Measurements from ENCODE around the gene TNRC18.

TNRC18 gene

GRCh38 chr7:5435291-5436002 lies 11.8 kb upstream of the TNRC18 start:
- Histone ChIP-seq H3K27me3 (replicated peaks; ENCODE audit: control insufficient read depth, insufficient read depth, low read length) (no peaks in the 10 kb centered on the region), H3K9ac (ENCODE audit: low read length) (no peak overlapping the region), H3K9me3 (ENCODE audit: control insufficient read depth, low read length) (peaks cover 9% of the 10 kb centered on the region), H3K36me3 (ENCODE audit: control insufficient read depth, insufficient read depth, low read length, severe bottlenecking) (peaks cover 8% of the 10 kb centered on the region), H3K4me3 (ENCODE audit: low read length) (no peak overlapping the region), H3K4me1 (ENCODE audit: control insufficient read depth, insufficient read depth, low read length) (peaks cover 2% of the 10 kb centered on the region)
- no peak for DNase-seq (ENCODE audit: low read depth)

DNA sequence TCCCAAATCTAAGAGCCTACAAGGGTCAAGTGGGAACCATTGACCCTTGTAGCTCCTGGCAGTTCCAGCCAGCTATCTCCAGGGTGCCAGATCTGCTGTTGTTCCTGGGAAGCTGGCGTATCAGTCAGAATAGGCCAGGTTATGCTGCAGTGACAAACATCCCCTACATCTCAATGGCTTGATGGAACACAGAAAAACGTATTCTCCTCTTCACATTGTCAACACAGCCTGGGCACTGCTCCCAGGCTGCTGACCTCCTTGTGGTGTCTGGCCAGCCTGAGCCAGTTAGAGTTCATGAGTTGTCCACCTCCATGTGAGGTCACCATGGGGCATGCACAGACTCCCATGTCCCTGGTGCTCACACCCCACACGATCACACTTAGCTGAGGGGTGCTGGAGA lies 9.5 kb upstream of the TNRC18 start:
- Histone ChIP-seq H3K4me3 (ENCODE audit: low read length) (no peak overlapping the region), H3K9me3 (ENCODE audit: control insufficient read depth, low read length) (peaks cover 9% of the 10 kb centered on the region), H3K27me3 (replicated peaks; ENCODE audit: control insufficient read depth, insufficient read depth, low read length) (no peaks in the 10 kb centered on the region), H3K9ac (ENCODE audit: low read length) (no peak overlapping the region), H3K4me1 (ENCODE audit: control insufficient read depth, insufficient read depth, low read length) (peaks cover 10% of the 10 kb centered on the region), H3K36me3 (ENCODE audit: control insufficient read depth, insufficient read depth, low read length, severe bottlenecking) (peaks cover 8% of the 10 kb centered on the region)
- no peak for DNase-seq (ENCODE audit: low read depth)

DNA sequence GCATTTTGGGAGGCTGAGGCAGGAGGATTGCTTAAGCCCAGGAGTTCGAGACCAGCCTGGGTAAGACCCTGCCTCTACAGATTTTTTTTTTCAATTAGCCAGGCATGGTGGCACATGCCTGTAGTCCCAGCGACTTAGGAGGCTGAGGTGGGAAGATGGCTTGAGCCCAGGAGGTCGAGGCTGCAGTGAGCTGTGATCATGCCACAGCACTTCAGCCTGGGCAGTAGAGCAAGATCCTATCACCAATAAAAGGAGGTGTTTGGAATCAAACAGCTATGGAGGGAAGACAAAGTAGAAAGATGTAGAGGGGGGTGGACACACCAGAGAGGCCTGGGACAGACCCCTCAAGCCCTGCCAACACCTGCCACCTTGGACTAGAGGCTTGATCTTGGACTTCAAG lies 9.1 kb upstream of the TNRC18 start:
- Histone ChIP-seq H3K4me3 (ENCODE audit: low read length) (no peak overlapping the region), H3K4me1 (ENCODE audit: control insufficient read depth, insufficient read depth, low read length) (peaks cover 10% of the 10 kb centered on the region), H3K27me3 (replicated peaks; ENCODE audit: control insufficient read depth, insufficient read depth, low read length) (no peaks in the 10 kb centered on the region), H3K36me3 (ENCODE audit: control insufficient read depth, insufficient read depth, low read length, severe bottlenecking) (peaks cover 8% of the 10 kb centered on the region), H3K9ac (ENCODE audit: low read length) (no peak overlapping the region), H3K9me3 (ENCODE audit: control insufficient read depth, low read length) (peaks cover 5% of the 10 kb centered on the region)
- DNase-seq (ENCODE audit: low read depth): no peak

DNA sequence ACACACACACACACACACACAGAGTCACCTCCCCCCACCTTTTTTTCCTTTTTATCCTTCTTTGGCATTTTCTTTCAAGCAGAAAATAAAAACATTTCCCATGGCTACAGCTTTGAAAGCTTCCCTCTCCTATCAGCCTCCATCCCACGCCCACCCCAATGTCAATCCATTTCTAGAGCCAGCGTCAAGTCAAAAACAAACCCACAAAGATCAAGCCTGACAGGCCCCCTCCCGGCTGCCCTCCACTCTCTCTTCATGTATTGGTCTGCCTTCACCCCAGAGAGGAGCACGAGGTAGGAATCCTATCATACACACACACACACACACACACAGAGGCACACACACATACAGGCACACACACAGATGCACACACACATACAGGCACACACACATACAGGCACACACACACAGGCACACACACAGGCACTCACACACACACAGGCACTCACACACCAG lies 8.0 kb upstream of the TNRC18 start:
- Histone ChIP-seq H3K9ac (ENCODE audit: low read length) (no peak overlapping the region), H3K36me3 (ENCODE audit: control insufficient read depth, insufficient read depth, low read length, severe bottlenecking) (peaks cover 8% of the 10 kb centered on the region), H3K4me3 (ENCODE audit: low read length) (no peak overlapping the region), H3K27me3 (replicated peaks; ENCODE audit: control insufficient read depth, insufficient read depth, low read length) (no peaks in the 10 kb centered on the region), H3K4me1 (ENCODE audit: control insufficient read depth, insufficient read depth, low read length) (peaks cover 10% of the 10 kb centered on the region), H3K9me3 (ENCODE audit: control insufficient read depth, low read length) (no peaks in the 10 kb centered on the region)
- no peak for DNase-seq (ENCODE audit: low read depth)

GRCh38 chr7:5430612-5430947 lies 6.9 kb upstream of the TNRC18 start:
- no peaks in the 10 kb centered on the region for H3K27me3 ChIP-seq (replicated peaks; ENCODE audit: control insufficient read depth, insufficient read depth, low read length)
- peak overlapping the region; percentile 95 for H3K4me3 ChIP-seq (ENCODE audit: low read length)

GRCh38 chr7:5429857-5430611 lies 6.4 kb upstream of the TNRC18 start:
- DNase-seq (ENCODE audit: low read depth): peak; percentile 68
- H3K27me3 ChIP-seq (replicated peaks; ENCODE audit: control insufficient read depth, insufficient read depth, low read length): no peaks in the 10 kb centered on the region
- H3K9ac ChIP-seq (ENCODE audit: low read length): peak overlapping the region; percentile 100
- H3K9me3 ChIP-seq (ENCODE audit: control insufficient read depth, low read length): no peaks in the 10 kb centered on the region
- peak overlapping the region; percentile 95 for H3K4me3 ChIP-seq (ENCODE audit: low read length)
- H3K4me1 ChIP-seq (ENCODE audit: control insufficient read depth, insufficient read depth, low read length): peaks cover 10% of the 10 kb centered on the region
- H3K36me3 ChIP-seq (ENCODE audit: control insufficient read depth, insufficient read depth, low read length, severe bottlenecking): peaks cover 8% of the 10 kb centered on the region

More at GRCh38 chr7:5430612-5430947, 6.9 kb upstream of the TNRC18 start:
- DNase-seq (ENCODE audit: low read depth): no peak
- peaks cover 8% of the 10 kb centered on the region for H3K36me3 ChIP-seq (ENCODE audit: control insufficient read depth, insufficient read depth, low read length, severe bottlenecking)
- H3K4me1 ChIP-seq (ENCODE audit: control insufficient read depth, insufficient read depth, low read length): peaks cover 10% of the 10 kb centered on the region
- H3K9ac ChIP-seq (ENCODE audit: low read length): peak overlapping the region; percentile 100
- no peaks in the 10 kb centered on the region for H3K9me3 ChIP-seq (ENCODE audit: control insufficient read depth, low read length)

GRCh38 chr7:5429253-5429856 lies 5.7 kb upstream of the TNRC18 start:
- peak overlapping the region; percentile 95 for H3K4me3 ChIP-seq (ENCODE audit: low read length)
- H3K9me3 ChIP-seq (ENCODE audit: control insufficient read depth, low read length): no peaks in the 10 kb centered on the region
- H3K27me3 ChIP-seq (replicated peaks; ENCODE audit: control insufficient read depth, insufficient read depth, low read length): no peaks in the 10 kb centered on the region
- DNase-seq (ENCODE audit: low read depth): peak; percentile 63
- H3K9ac ChIP-seq (ENCODE audit: low read length): peak overlapping the region; percentile 100
- H3K36me3 ChIP-seq (ENCODE audit: control insufficient read depth, insufficient read depth, low read length, severe bottlenecking): peaks cover 8% of the 10 kb centered on the region
- H3K4me1 ChIP-seq (ENCODE audit: control insufficient read depth, insufficient read depth, low read length): peaks cover 10% of the 10 kb centered on the region

- no peaks in the 10 kb centered on the region for H3K9me3 ChIP-seq (ENCODE audit: control insufficient read depth, low read length)
- H3K27me3 ChIP-seq (replicated peaks; ENCODE audit: control insufficient read depth, insufficient read depth, low read length): no peaks in the 10 kb centered on the region
- peak overlapping the region; percentile 95 for H3K4me3 ChIP-seq (ENCODE audit: low read length)
- H3K9ac ChIP-seq (ENCODE audit: low read length): peak overlapping the region; percentile 100
- peaks cover 10% of the 10 kb centered on the region for H3K4me1 ChIP-seq (ENCODE audit: control insufficient read depth, insufficient read depth, low read length)
- peak; percentile 89 for DNase-seq (ENCODE audit: low read depth)
- H3K36me3 ChIP-seq (ENCODE audit: control insufficient read depth, insufficient read depth, low read length, severe bottlenecking): peaks cover 8% of the 10 kb centered on the region
Observed at GRCh38 chr7:5428478-5429252, 5.0 kb upstream of the TNRC18 start.

DNA sequence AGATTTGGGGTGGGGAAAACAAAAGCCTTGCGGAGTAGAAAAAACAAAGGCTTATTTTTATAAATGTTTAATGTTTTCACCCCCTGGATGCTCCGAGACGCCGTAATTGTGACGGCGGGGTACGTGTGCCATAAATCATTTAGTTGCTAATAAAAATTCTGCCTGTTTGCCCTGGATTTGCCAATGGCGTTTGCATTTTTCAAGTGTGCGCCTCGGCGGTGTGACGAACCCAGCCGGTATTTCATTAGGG lies 2.5 kb upstream of the TNRC18 start:
- Histone ChIP-seq H3K4me1 (ENCODE audit: control insufficient read depth, insufficient read depth, low read length) (peaks cover 10% of the 10 kb centered on the region), H3K4me3 (ENCODE audit: low read length) (peak overlapping the region; percentile 95), H3K9me3 (ENCODE audit: control insufficient read depth, low read length) (no peaks in the 10 kb centered on the region), H3K36me3 (ENCODE audit: control insufficient read depth, insufficient read depth, low read length, severe bottlenecking) (no peaks in the 10 kb centered on the region), H3K9ac (ENCODE audit: low read length) (peak overlapping the region; percentile 100), H3K27me3 (replicated peaks; ENCODE audit: control insufficient read depth, insufficient read depth, low read length) (no peaks in the 10 kb centered on the region)
- DNase-seq (ENCODE audit: low read depth): no peak

DNA sequence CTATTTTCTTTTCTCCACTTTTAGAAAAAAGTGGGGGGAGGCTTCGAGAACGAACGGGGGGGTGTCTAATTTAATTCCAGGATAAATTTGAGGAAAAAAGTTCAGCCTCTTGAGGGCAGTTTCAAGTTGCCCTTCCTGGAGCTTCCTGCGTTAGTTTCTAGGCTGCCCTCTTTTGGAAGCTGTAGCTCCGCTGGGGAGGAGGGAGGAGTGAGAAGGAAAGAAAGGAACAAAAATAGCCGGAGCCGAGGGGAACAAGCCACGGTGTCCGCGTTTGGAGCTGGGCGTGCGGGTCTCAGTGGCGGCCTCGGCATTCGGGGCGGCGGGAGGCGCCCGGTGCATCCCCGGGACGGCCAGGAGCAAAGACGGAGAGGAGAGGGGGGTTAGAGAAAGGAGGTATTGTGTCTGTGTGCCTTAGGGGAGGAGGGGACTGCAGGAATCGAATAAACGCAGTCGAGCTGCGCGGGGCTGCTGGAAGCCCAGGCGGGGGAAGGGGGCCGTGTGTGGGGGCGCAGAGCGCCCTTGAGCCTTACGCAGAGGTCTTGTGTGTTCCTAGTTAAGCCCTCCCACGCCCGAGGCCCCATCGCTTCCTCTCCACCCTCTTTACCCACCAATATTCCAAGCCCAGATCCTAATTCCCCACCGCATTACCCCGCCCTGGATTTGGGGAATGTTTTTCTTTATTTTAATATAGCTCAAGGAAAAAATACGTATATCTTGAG lies 2.0 kb upstream of the TNRC18 start:
- DNase-seq (ENCODE audit: low read depth): peak; percentile 92
- no peaks in the 10 kb centered on the region for H3K27me3 ChIP-seq (replicated peaks; ENCODE audit: control insufficient read depth, insufficient read depth, low read length)
- H3K4me1 ChIP-seq (ENCODE audit: control insufficient read depth, insufficient read depth, low read length): peaks cover 10% of the 10 kb centered on the region
- no peaks in the 10 kb centered on the region for H3K36me3 ChIP-seq (ENCODE audit: control insufficient read depth, insufficient read depth, low read length, severe bottlenecking)
- H3K4me3 ChIP-seq (ENCODE audit: low read length): peak overlapping the region; percentile 95
- H3K9me3 ChIP-seq (ENCODE audit: control insufficient read depth, low read length): no peaks in the 10 kb centered on the region
- H3K9ac ChIP-seq (ENCODE audit: low read length): peak overlapping the region; percentile 100

Data from adipocyte (in vitro differentiated cells).